Stimulated activated naive B cell treated with anti-CD40 and anti-IgM and Interleukin-4, amounts not matched to agents 10 μg/mL and 1 μg/mL and 100 μg/mL, for 72 hours (primary cell): ENCODE data around the gene SPANXN1.
"Not testable (repeated sequence)": the region's sequence is repeated elsewhere in the genome, so short reads cannot be mapped to it uniquely, and the experiment has no call there.

Experiments used
- ATAC-seq, 2 donors: fragments of 150-1000 bp; cut with Tn5 transposase; replicated peaks; 2 replicates each; pipeline ENCODE4 v1.10.0; 2021; ENCODE audit warnings: moderate library complexity in 1 of 2
- DNase-seq: peaks from one replicate; pipeline ENCODE4 v3.0.0; 2021
- H3K27ac Mint-ChIP-seq: one replicate; pipeline ENCODE4 v1.8.0; 2022; ENCODE audit warnings: mild to moderate bottlenecking, mixed read lengths
- H3K27me3 Mint-ChIP-seq, 2 donors: one replicate each; pipeline ENCODE4 v1.8.0; 2022; ENCODE audit warnings: mixed read lengths in 2 of 2
- H3K36me3 Mint-ChIP-seq, 2 donors: one replicate each; pipeline ENCODE4 v1.8.0; 2022; ENCODE audit warnings: mixed read lengths in 2 of 2, mild to moderate bottlenecking in 1 of 2
- H3K4me1 Mint-ChIP-seq, 2 donors: one replicate each; pipeline ENCODE4 v1.8.0; 2022; ENCODE audit warnings: mixed read lengths in 2 of 2, mild to moderate bottlenecking in 1 of 2
- H3K4me3 Mint-ChIP-seq, 2 donors: one replicate each; pipeline ENCODE4 v1.8.0; 2022; ENCODE audit warnings: mild to moderate bottlenecking in 2 of 2, mixed read lengths in 2 of 2, moderate library complexity in 1 of 2
- H3K9me3 Mint-ChIP-seq, 2 donors: one replicate each; pipeline ENCODE4 v1.8.0; 2022; ENCODE audit warnings: mixed read lengths in 2 of 2, mild to moderate bottlenecking in 1 of 2

The SPANXN1 gene

GRCh38 chrX:145247203-145247602 lies at the start of gene SPANXN1:
Gene SPANXN1 (plus strand): TSS chrX:145247503. CDS start chrX:145247587, 84 bp downstream.
- H3K27me3 Mint-ChIP-seq, H3K36me3 Mint-ChIP-seq, H3K9me3 Mint-ChIP-seq, H3K4me3 Mint-ChIP-seq, H3K27ac Mint-ChIP-seq, H3K4me1 Mint-ChIP-seq, DNase-seq, ATAC-seq: not testable (repeated sequence)

- DNase-seq: no peak
- ATAC-seq: no peak
- Mint-ChIP-seq H3K4me3 (no peak overlapping the region), H3K36me3 (no peaks in the 10 kb centered on the region), H3K27ac (no peak overlapping the region), H3K9me3 (no peaks in the 10 kb centered on the region), H3K27me3 (no peaks in the 10 kb centered on the region), H3K4me1 (no peaks in the 10 kb centered on the region)
Measured at GRCh38 chrX:145199078-145199477, 48.2 kb upstream of the SPANXN1 start.

- Mint-ChIP-seq H3K36me3 (no peaks in the 10 kb centered on the region), H3K27me3 (no peaks in the 10 kb centered on the region)
- DNase-seq: no peak
Measured at GRCh38 chrX:145213504-145213903, 33.8 kb upstream of the SPANXN1 start.

GRCh38 chrX:145292218-145292617 lies 44.9 kb downstream of the SPANXN1 start:
- no peaks in the 10 kb centered on the region for H3K27me3 Mint-ChIP-seq
- no peaks in the 10 kb centered on the region for H3K36me3 Mint-ChIP-seq
- no peak overlapping the region for H3K27ac Mint-ChIP-seq
- H3K4me3 Mint-ChIP-seq: no peak overlapping the region
- H3K4me1 Mint-ChIP-seq: no peaks in the 10 kb centered on the region
- no peak for DNase-seq
- no peak for ATAC-seq
- no peaks in the 10 kb centered on the region for H3K9me3 Mint-ChIP-seq

More at GRCh38 chrX:145213504-145213903, 33.8 kb upstream of the SPANXN1 start:
- no peak for ATAC-seq
- H3K27ac Mint-ChIP-seq: no peak overlapping the region
- H3K9me3 Mint-ChIP-seq: peaks cover 2 to 6% of the 10 kb centered on the region in 2 donors
- no peaks in the 10 kb centered on the region for H3K4me1 Mint-ChIP-seq
- no peak overlapping the region for H3K4me3 Mint-ChIP-seq
